Measurements from ENCODE around the gene MEIOSIN. TPM values are rescaled to one million over a fixed set of nuclear protein-coding genes. Genes with fewer than 3 reads are reported as not detected.

The MEIOSIN gene
- total and polyA plus RNA-seq, 2 of the 13 experiments (the other 11 are each of a cell fraction or from before 2014, with no cell fraction given) = not detected

GRCh38 chr19:45711851-45712698 lies 21.2 kb upstream of the MEIOSIN start:
- POLR2A ChIA-PET = no interaction called here
- intact Hi-C loops (cut with micrococcal nuclease; ENCODE audit: unreplicated experiment) (no loop called here), in situ Hi-C loops (cut with HindIII; ENCODE audit: extremely low pct_ligation_motif_present, low pct_unique_long_range_greater_than_20kb) (no loop called here)
- Histone ChIP-seq H3K9me3 (ENCODE audit: low read length) (no peaks in the 10 kb centered on the region), H3K4me1 (ENCODE audit: insufficient read depth, low read length) (peaks cover 19% of the 10 kb centered on the region), H3K9ac (ENCODE audit: insufficient read depth, low read depth, low read length) (no peak overlapping the region), H3K27me3 (ENCODE audit: control insufficient read depth in 1 of 2, insufficient read depth in 2 of 2, low read length in 2 of 2) (no peaks in the 10 kb centered on the region; a peak in 1 of 5 replicates), H3K36me3 (replicated peaks in 1 of 2; ENCODE audit: control insufficient read depth in 1 of 2, insufficient read depth in 2 of 2, low read length in 2 of 2) (peaks cover 3 to 6% of the 10 kb centered on the region in 2 experiments; a peak in 1 of 5 replicates), H2AFZ (ENCODE audit: low read length) (no peak overlapping the region), H3K4me2 (ENCODE audit: low read depth, low read length) (no peak overlapping the region), H3K79me2 (ENCODE audit: insufficient read depth, low read length) (peaks cover 28% of the 10 kb centered on the region), H3K27ac (ENCODE audit: extremely low read length, insufficient read depth, low read length) (no peak overlapping the region), H4K20me1 (ENCODE audit: insufficient read depth, low read length) (no peaks in the 10 kb centered on the region), H3K4me3 (replicated peaks in 1 of 3; ENCODE audit: insufficient read depth in 1 of 3, low read depth in 2 of 3, low read length in 3 of 3) (no peak overlapping the region)
- DNase-seq (ENCODE audit: low spot score) (no peak), ATAC-seq (no peak), FAIRE-seq (no peak)
- CTCF ChIA-PET (ENCODE audit: low intra/inter-chr PET ratio, low total read pairs) = no interaction called here
- peak; percentile 31; the same call in 1 of the 2 replicates for TF ChIP-seq ZBTB38 (CRISPR knock-in tag; IDR thresholded peaks at IDR 0.05)
- TF ChIP-seq ZC3H13 (CRISPR knock-in tag; IDR thresholded peaks at IDR 0.05) = peak; percentile 27
- TF ChIP-seq AGO2 (optimal IDR thresholded peaks at IDR 0.05; ENCODE audit: low read depth, low read length) = peak; percentile 13
- no peak for TF ChIP-seq ZNF766 (CRISPR knock-in tag; IDR thresholded peaks at IDR 0.05; ENCODE audit: borderline replicate concordance)
- TF ChIP-seq ZNF678 (CRISPR knock-in tag; IDR thresholded peaks at IDR 0.05) = no peak
- WGBS (ENCODE audit: low lambda C conversion rate) = 97% methylated on average over 50 of the region's 76 CpGs
- BruUV-seq (replicated peaks) = no TSS peak

DNA sequence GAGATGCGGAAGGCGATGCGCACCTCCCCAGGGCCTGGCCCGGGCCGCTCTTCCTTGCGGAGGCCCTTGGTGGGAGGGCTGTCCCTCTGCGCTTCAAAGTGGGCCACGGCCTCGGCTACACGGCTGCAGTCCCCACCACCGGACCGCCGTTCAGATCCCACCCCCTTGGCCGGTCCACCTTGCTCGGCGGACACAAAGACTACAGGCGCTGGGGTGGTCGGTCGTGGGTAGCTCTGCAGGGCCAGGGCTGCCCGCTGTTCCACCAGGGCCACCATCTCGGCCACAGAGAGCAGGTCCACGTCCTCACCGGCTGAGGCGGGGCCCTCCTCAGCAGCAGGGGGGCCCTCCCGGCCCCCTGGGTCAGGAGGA lies 20.6 kb upstream of the MEIOSIN start:
- ATAC-seq (no peak), DNase-seq (ENCODE audit: low spot score) (no peak), FAIRE-seq (no peak)
- no peak overlapping the region for H2AFZ ChIP-seq (ENCODE audit: low read length)
- H3K27me3 ChIP-seq (ENCODE audit: control insufficient read depth in 1 of 2, insufficient read depth in 2 of 2, low read length in 2 of 2) = no peaks in the 10 kb centered on the region; a peak in 1 of 5 replicates
- no peak overlapping the region for H3K4me2 ChIP-seq (ENCODE audit: low read depth, low read length)
- POLR2A ChIA-PET = no interaction called here
- no TSS peak for BruUV-seq (replicated peaks)
- H3K79me2 ChIP-seq (ENCODE audit: insufficient read depth, low read length) = peaks cover 28% of the 10 kb centered on the region
- H3K4me1 ChIP-seq (ENCODE audit: insufficient read depth, low read length) = peaks cover 19% of the 10 kb centered on the region
- in situ Hi-C loops (cut with HindIII; ENCODE audit: extremely low pct_ligation_motif_present, low pct_unique_long_range_greater_than_20kb) (no loop called here), intact Hi-C loops (cut with micrococcal nuclease; ENCODE audit: unreplicated experiment) (no loop called here)
- TF ChIP-seq AGO2 (optimal IDR thresholded peaks at IDR 0.05; ENCODE audit: low read depth, low read length) = peak; percentile 23
- TF ChIP-seq KLF12 (CRISPR knock-in tag; IDR thresholded peaks at IDR 0.05; ENCODE audit: borderline replicate concordance) = no peak
- peak; percentile 48; the same call in 1 of the 2 replicates for TF ChIP-seq RBFOX2 (IDR thresholded peaks at IDR 0.05; ENCODE audit: low read depth, low read length)
- CTCF ChIA-PET (ENCODE audit: low intra/inter-chr PET ratio, low total read pairs) = no interaction called here
- no peaks in the 10 kb centered on the region for H4K20me1 ChIP-seq (ENCODE audit: insufficient read depth, low read length)
- peaks cover 3 to 6% of the 10 kb centered on the region in 2 experiments; a peak in 1 of 5 replicates for H3K36me3 ChIP-seq (replicated peaks in 1 of 2; ENCODE audit: control insufficient read depth in 1 of 2, insufficient read depth in 2 of 2, low read length in 2 of 2)
- no peaks in the 10 kb centered on the region for H3K9me3 ChIP-seq (ENCODE audit: low read length)
- no peak overlapping the region for H3K27ac ChIP-seq (ENCODE audit: extremely low read length, insufficient read depth, low read length)
- 100% methylated on average over 1 of the region's 25 CpGs for WGBS (ENCODE audit: low lambda C conversion rate)
- no peak overlapping the region for H3K9ac ChIP-seq (ENCODE audit: insufficient read depth, low read depth, low read length)
- no peak overlapping the region for H3K4me3 ChIP-seq (replicated peaks in 1 of 3; ENCODE audit: insufficient read depth in 1 of 3, low read depth in 2 of 3, low read length in 3 of 3)

Measured in HepG2 (cell line).